HG03442 (cell line): ENCODE results near the gene FOXP1.

Experiments
- ATAC-seq: cut with Tn5 transposase; IDR thresholded peaks from one replicate; pipeline ENCODE4 v1.9.1; 2021; ENCODE audit warnings: mild to moderate bottlenecking, moderate library complexity; ENCODE audit not compliant: unreplicated experiment

Gene FOXP1

DNA sequence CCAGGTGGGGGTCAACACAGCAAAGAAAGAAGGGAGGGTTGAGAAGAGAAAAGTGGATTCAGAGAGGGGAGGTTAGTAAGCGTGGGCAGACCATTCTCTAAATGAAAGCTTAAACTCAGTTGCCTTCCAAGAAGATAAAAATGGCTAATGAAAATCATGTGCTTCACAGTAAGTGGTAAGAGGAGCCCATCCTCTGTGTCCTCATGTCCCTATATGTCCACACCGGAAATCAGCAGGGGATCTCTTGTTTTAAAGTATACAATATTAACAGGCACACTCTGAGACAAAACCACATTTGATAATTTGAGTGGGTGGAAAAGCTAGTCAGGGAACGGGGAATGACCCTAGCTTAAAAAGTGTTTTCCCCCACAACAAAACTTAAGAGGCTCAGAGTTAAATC lies 4.4 kb upstream of the FOXP1 start:
- ATAC-seq: no peak

DNA sequence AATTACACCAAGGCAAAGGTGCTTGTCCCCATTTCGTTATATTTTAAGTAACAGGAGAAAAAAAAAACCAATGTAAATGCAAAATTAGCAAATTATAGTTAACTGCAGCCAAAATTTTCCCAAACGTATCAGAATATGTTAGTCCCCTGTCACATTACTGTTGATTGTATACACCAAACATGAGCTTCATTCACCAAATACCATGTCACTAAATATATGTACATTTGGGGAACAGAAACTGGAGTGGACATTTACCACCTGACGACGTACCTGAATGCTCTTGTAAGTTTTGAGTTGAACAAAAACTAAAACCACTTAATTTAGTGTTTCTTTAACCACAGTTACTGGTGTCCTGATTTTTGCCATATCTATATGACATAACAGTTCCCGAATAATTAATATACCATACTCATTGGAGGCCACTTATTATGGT lies 3.3 kb upstream of the FOXP1 start:
- no peak for ATAC-seq

DNA sequence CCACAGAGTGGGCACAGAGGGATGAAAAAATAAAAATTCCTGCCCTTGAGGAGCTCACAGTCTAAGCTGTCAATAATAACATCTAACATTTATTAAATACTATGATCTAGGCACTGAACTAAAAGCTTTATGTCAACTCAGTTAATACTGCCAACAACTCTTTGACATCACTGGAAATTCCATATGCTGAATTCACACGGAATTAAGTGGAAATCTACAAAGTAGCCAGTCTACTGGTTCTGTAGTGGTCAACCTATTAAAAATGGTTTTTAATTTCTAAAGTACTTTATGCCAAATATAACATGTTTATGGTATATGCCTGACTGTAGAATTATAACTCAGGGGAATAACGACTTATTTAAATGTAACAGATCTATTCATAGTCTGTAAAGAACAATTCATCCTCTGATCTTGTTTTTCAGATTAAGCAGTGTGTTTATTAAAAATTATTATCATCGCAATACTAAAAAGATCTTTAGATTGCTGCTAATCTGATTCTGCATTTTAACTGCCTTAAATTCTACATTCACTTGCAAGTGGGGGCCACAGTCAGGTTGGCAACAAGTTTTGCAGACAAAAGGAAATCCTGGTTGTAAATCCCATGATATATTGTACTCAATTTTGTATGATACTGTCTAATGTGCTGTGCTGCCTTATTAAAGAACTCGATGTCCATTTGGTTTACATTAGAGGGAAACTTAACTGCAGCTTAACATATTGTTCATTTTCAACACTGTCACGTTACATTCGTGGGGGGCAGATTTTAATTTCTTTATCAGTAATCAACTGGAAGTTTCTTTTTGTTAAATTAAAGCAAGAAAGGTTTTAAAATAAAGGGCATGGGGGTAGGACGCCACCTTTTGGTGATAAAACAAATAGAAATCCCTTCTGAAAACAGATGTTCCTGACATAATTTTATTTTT lies 2.6 kb upstream of the FOXP1 start:
- ATAC-seq: no peak

DNA sequence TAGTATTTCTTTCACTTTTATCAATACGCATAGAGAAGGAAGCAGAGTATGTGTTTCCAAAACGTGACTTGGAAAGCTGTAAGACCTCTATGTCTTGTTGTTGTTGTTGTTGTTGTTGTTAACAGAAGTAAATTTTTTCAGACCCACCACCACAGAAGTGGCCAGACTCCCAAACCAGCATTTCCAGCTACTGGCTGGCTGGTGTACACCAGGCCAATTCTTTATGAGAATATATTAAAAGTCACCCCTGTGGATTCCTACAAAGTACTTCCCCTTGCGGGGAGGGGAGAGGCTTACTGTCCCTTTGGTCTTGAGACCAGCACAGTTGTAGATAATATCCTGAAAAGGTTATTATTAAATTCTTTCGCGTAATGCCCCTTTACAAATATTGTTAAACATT lies 1.6 kb upstream of the FOXP1 start:
- ATAC-seq: no peak

DNA sequence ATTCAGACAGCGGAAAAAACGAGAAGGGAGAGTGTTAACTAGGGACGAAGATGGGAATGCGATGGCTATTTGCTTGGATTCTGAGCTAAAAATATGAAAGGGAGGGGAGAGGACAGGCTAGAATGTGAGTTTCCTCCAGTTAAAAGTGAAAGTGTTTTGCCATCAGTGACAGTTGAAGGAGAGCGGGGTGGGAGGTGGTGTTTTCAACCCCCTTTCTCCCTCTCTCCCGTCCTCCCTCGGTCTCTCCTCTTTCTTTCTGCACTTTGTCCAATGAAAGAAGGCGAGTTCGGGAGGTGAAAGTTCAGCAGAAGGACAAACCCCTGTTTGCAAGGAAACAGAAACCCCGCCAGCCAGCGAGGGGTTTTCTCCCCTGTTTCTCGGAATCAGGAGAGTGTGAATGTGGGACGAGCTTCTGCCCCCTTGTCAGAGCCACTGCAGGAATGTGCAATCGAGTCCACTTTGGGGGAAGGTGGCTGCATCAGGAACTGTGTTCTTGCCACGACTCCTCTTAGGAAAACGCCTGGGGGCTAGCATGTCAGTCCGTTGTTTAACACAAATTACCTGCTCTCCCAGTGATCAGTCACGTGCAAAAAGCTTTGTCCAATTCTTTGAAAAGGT lies 975 bp upstream of the FOXP1 start:
- ATAC-seq: no peak

DNA sequence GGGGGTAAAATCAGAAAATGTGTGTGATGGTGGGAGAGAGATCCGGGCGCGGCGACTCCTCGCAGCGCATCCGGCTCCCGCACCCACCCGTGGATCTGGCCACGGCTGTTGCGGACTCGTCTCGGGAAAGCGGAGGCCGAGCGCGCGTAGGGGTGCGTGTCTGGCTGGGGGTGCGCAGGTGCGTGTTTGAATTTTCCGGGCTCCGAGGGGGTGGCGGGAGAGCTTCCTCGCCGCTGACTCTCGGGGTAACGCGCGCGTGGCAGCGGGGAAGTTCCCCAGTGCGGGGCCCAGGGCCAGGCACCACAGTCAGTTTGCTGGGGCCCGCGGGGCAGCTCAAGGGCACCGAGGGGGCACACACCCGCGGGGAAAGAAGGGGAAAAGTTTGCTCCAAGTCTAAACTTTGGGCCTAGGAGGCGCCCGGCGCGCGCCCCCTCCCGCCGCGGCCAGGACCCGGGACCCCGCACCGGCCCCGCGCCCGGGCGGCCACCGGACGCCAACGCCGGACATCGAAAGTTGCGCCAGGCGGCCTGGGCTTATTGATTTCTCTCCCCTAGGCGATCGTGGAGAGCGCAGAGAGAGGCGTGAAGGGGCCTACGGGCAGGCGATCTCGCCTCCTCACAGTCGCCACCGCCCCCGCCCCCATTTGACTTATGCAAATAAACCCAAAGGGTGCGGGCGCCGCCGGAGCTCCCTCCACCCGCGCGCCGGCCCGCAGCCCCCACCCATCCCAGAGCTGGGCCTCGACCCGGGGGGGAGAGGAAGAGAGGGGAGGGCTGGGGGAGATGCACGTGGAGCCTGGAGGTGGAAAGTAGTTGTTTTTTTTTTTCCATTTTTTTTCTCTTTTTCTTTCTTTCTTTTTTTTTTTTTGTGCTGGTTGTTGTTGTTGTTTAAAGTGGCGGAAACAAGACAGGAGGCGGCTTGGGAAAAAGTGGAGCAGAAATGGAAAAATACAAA lies 639 bp downstream of the FOXP1 start:
- ATAC-seq: no peak

DNA sequence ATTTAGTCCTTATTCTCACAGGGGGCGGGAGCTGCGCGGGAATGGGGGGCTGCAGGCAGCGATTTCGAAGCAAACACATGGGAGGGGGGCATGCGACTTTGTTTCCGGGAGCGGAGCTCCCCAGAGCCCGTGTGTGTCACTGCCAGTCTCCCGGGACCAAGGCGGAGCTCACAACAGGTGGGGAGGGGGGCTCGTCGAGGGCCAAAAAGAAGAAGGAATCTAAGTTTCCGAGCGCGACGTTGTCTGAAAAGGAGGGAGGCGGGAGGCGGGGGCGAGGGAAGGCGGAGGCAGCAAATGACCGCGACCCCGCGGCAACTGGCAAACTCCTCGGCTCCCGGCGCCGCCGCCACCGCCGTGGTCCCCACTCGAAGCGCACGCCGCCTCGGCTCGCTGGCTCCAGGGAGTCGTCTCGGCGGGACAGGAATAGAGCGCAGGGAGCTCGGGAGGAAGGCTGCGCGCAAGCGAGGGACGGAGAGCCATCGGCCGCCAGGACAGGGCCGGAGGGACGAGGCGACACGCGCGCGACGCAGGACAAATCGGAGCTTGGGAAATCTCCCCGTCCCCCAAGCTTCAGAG lies 1.4 kb downstream of the FOXP1 start:
- ATAC-seq: no peak

DNA sequence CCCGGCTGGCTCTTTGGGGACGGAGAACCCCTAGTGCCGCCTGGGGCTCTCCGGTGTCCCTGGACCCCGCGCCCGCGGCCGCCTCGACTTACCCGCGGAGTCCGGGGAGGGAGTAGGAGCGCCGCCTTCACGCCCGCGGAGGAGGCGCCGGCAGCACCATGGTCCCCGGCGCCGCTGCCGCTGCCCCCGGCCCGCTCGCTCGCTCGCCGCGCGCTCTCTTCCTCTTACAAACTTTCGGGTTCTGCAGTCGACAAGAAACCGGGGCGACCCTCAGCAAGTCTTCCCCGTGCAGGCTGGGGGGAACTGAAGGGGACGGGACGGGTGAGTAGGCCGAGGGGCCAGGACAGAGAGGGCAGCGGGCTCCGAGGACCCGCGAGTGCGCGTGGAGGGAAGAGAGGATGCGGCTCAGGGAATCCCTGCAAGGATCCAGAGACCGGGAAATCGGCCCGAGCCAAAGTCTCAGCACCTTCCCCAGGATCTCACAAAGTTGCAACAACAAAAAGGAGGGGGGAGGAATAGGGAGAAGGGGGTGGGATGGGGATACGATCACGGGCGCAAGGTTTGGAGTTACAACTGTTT lies 2.0 kb downstream of the FOXP1 start:
- ATAC-seq: no peak

DNA sequence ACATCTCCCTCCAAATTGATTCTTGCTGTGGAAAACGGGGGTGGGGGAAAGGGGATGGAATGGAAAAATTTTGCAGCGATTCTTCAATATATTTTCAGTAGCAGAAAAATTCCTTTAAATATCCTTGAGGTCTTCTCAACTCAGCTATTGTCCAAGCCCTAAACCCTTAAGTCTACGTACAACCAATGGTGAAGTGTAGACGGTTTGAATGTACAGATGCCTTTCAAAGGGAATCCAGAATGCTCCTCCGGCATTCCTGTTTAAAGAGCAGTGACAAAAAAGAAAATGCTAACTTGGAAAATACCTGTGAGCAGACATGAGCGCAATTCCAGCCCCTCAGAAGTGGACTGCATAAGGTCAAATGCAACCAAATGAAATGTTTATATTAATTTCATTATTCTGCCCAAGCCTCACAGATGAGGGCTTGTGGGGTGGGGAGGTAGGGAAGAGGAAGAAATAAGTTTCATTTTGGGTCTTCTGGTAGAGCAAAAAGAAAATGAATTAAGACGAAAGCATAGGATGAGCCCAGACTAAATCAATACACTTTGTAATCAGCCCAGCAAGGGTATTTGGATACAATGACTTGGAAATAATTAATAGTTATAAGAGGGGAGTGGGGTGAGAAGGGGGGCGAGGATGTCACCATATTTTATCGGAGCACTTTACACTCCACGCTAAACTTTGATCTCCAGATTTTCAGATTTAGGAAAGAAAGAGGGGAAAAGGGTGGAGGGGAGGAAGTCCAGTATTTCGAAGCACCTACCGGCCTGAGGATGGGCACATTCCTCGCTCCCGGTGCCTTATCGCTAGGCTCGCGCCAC lies 2.7 kb downstream of the FOXP1 start:
- ATAC-seq: no peak

DNA sequence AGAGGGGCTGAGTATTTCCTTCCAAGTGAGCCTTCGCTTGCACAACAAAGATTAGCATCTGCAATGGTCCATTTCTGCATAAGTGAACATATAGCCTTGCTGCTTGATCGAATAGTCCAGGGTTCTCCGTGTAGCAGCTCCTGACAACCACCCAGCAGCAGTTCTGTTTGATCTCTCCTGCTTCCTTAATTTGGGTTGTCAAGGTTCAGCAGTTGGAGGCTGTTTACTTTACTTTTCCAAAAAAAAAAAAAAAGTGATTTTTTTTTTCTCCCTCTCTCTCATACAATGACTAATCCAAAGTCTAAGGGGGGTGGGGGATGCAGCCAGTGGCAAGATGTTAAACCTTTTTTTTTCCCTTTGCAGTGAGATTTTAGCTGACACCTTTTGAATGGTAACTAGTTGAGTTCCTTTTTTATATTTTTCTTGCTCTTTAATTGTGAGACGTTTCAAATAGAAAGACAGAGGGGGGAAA lies 3.6 kb downstream of the FOXP1 start:
- ATAC-seq: no peak

DNA sequence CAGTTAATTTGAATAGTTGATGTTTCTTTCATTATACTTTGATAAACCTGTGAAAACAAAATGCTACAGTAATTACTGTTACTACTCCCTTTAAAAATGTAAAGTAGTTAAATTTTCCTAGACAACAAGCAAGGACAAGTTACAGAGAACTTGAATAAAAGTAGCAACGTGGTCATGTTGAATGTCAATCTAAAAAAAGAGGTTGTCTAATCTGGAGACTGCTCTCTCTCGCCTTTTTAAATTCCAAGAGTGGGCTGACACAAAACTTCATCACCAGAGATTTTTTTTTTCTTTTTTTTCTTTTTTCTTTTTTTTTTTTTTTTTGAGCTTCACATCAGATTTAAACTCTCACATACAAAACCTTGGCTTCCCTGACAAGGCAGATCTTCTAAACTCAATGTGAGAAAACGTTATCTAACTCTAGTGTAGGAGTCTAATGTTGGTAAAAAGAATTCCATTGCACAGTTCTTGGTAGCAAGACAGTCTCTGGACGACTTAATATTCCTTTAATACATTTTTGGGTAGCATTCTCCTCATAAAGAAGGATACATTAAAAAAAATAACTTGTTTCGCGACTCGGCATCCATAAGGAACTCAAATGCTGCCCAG lies 4.1 kb downstream of the FOXP1 start:
- no peak for ATAC-seq

DNA sequence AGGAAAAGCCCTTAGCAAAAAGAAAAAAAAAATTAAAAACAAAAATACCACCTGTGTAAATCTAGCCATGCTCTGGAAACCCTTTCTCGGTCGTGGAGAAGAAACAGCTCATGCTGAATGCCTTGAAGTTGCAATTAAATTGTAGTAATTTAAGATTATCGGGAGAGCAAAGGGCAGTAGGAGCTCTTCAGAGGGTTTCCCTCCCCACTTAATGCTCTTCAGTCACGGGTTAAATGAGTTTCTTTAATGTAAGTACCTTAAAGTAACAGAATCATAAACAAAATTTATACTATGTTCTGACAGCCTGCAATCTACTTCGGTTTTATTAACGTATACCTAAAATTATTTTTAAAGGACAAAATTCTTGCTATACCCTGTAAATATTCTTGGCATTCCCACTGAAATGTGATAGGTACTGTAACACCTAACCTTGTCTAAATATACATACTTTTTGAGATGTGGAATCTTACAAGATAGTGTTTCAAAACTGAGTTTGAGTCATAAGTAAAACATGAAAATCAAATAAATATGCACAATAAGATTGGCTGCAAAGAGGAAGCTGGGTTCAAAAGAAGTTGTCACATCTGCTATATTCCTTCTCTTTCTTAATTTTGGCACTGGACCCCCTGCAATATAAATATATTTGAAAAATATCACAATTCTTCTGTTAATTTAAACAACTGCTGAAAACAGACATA lies 5.3 kb downstream of the FOXP1 start:
- no peak for ATAC-seq

DNA sequence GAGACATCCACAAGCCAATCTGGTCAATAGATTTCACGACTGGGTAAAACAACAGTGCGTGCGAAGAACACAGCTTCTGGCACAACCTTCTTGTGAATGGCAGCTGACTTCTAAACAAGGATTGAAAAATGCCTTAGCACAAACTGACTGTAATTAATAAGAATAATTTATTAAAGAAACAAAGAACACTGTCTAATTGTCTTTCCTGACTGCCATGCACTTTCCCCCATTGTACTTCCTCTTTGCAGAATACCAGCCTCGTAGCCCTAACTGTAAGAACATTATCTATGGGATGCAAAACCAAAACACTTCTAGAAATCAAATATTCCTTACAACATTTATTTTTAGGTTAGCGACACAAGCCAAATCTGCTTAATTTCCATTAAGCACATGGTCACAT lies 6.5 kb downstream of the FOXP1 start:
- no peak for ATAC-seq

DNA sequence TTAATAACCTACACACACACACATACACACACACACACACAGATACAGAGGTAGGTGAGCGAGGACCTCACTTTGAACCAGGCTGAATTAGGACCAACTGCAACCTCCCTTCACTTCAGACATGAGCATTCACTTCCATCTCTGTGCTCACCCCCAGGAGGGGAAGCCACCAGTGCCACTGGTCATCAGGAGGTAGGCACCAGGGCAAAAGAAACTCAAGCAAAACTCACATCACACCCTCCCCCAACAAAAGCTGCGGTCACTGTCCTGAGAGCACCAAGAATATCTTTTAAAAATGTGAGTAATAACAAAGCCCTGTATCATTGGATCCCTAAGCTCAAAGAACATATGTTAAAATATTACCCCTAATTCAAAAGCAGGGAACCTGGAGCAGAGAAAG lies 8.1 kb downstream of the FOXP1 start:
- no peak for ATAC-seq

DNA sequence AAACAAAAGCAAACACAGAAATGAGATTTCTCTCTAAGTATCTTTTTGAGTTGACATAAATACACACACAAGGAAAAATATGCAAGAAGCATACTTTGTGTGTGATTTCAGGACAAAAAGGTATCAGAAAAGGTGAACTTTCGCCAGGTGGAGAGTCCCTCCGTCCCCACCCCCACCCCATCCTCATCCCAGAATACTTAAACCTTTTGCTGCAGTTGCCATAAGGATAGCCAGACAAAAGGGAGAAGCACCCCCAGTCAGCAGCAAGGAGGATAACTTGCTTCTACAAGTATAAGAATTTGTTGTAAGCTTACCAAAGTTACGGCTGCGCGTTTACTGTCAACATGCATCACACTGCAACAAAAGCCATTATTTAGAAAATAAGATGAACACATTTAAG lies 10.3 kb downstream of the FOXP1 start:
- no peak for ATAC-seq

DNA sequence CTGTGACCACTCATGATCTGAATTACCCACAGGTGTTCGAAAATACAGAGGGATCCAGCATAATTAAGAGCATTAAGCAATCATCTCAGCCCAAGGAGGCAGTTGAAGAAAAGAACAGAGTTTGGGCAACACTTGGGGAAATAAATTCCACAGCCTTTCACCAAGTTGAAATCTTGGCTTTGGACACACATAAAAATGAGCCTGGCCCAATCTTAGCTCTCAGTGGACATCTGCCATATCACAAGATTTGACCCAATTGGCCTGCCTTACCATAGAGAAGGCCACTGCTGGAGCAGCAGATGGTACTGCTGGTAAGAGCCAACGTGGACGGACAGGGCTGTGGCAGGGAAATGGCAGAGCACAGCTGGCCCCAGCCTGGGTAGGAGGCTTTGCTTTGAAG lies 13.0 kb downstream of the FOXP1 start:
- ATAC-seq: no peak

DNA sequence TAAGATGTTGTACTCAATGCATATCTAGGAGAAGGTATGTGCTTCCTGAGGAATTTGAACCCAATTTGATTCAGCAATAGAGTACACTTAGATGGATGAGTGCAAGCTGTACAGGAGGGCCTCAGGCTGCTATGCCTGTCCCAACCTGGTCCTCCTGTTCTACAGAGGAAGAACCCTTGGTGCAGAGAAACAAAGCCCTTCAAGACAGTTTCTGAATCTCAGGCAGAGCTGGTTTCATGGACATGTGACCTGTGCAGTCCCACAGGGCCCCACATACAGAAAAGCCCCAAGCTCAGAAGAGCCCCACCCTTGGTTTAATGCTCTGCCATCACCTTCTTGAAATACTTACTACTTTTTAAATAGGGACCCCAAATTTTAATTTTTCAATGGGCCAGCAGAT lies 15.3 kb downstream of the FOXP1 start:
- ATAC-seq: no peak

DNA sequence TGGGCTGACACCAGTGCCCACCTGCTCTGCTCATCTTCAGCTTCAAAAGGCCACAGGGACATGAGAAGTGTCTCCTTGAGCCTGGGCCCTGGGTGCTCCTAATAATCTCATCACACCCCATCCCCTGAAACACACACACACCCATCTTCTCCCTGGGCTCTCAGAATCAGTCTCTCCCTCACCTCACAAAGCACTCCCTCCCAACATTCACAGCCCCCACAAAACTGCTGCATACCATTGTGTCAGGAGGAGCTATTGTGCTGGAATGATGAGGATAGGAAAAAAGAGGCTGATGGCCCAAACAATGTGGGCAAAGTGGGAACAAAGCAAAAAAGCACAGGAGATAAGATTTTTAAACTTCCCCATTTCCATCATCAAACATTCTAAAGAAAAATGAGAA lies 16.8 kb downstream of the FOXP1 start:
- no peak for ATAC-seq

DNA sequence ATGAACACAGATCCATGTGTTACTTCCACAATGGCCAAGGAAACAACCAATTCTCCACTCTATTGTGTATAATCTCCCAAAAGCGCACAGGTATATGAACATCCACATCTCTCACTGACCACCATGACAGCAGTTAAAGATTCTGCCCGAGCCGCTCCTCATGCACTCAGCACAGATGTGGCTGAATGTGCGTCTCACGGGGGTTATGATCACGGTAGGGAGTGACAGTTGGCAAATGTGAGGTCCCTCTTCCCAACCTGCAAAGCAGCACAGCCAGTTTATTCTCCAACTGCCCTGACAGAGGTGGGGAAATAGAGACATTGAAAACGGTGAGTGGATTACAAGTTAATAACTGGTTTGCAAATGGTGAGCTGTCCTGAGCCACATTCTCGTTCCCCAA lies 17.6 kb downstream of the FOXP1 start:
- no peak for ATAC-seq
